CD14-positive monocyte (primary cell): ENCODE measurements around the gene SIMC1. TPM values are rescaled to one million over a fixed set of nuclear protein-coding genes. Genes with fewer than 3 reads are reported as not detected.

Experiments
- DNase-seq, 3 donors: peaks; one replicate each; pipeline ENCODE4 v3.0.0-alpha.2; 2011 to 2022
- H2AFZ ChIP-seq: 2 replicates; pipeline ENCODE4 v1.6.0; 2012; ENCODE audit warnings: mild to moderate bottlenecking, low read depth, low read length, inconsistent platforms; ENCODE audit not compliant: insufficient read depth, poor library complexity, severe bottlenecking
- H3K27ac ChIP-seq, 2 donors: 1 replicate in 1 of 2; 2 replicates in 1 of 2; pipeline ENCODE4 v1.5.1; 2012 to 2013; ENCODE audit warnings: low read length in 2 of 2, control low read depth in 1 of 2, inconsistent platforms in 1 of 2, low read depth in 1 of 2, mild to moderate bottlenecking in 1 of 2
- H3K27me3 ChIP-seq, 2 donors: one replicate each; pipeline versions ENCODE4 v1.6.0 to v1.6.1; 2011 to 2013; ENCODE audit warnings: low read length in 2 of 2; ENCODE audit not compliant: control insufficient read depth in 2 of 2, insufficient read depth in 2 of 2
- H3K36me3 ChIP-seq, 2 donors: replicated peaks in 1 of 2; 1 replicate in 1 of 2; 2 replicates in 1 of 2; pipeline versions ENCODE4 v1.5.1 to v1.6.1; 2012 to 2013; ENCODE audit warnings: low read length in 2 of 2, control low read depth in 1 of 2, inconsistent platforms in 1 of 2, mild to moderate bottlenecking in 1 of 2; ENCODE audit not compliant: insufficient read depth in 2 of 2, control insufficient read depth in 1 of 2
- H3K4me1 ChIP-seq, 2 donors: 1 replicate in 1 of 2; 2 replicates in 1 of 2; pipeline versions ENCODE4 v1.5.1 to v1.6.1; 2012 to 2013; ENCODE audit warnings: low read length in 2 of 2, control low read depth in 1 of 2, inconsistent platforms in 1 of 2, mild to moderate bottlenecking in 1 of 2, moderate library complexity in 1 of 2; ENCODE audit not compliant: insufficient read depth in 2 of 2, control insufficient read depth in 1 of 2
- H3K4me2 ChIP-seq: replicated peaks from 2 replicates; pipeline ENCODE3; 2012; ENCODE audit warnings: low read length, moderate library complexity, mild to moderate bottlenecking; ENCODE audit not compliant: poor library complexity, severe bottlenecking; ENCODE audit errors: extremely low read depth
- H3K4me3 ChIP-seq, 3 experiments: fragments of 200-600 bp in 1 of 3; sonication (generic) in 1 of 3; replicated peaks in 1 of 3; 1 replicate in 2 of 3; 2 replicates in 1 of 3; pipeline ENCODE4 v1.5.1; 2011 to 2013; ENCODE audit warnings: low read length in 3 of 3, mild to moderate bottlenecking in 3 of 3, control low read depth in 2 of 3, low read depth in 2 of 3, inconsistent platforms in 1 of 3, moderate library complexity in 1 of 3
- H3K79me2 ChIP-seq: 2 replicates; pipeline ENCODE4 v1.6.0; 2012; ENCODE audit warnings: mild to moderate bottlenecking, control low read depth, inconsistent platforms, low read length, moderate library complexity; ENCODE audit not compliant: insufficient read depth
- H3K9ac ChIP-seq: 2 replicates; pipeline ENCODE4 v1.6.0; 2017; ENCODE audit warnings: low read length, mild to moderate bottlenecking; ENCODE audit not compliant: insufficient read depth, poor library complexity, severe bottlenecking
- H3K9me3 ChIP-seq, 2 donors: replicated peaks in 1 of 2; 1 replicate in 1 of 2; 2 replicates in 1 of 2; pipeline versions ENCODE4 v1.5.1 to v1.6.1; 2012 to 2013; ENCODE audit warnings: low read length in 2 of 2, control low read depth in 1 of 2; ENCODE audit not compliant: control insufficient read depth in 1 of 2, insufficient read depth in 1 of 2
- H4K20me1 ChIP-seq: 2 replicates; pipeline ENCODE4 v1.6.0; 2012; ENCODE audit warnings: mild to moderate bottlenecking, low read length, control low read depth, moderate library complexity; ENCODE audit not compliant: insufficient read depth
- H3K27ac Mint-ChIP-seq, 7 donors: one replicate each; pipeline ENCODE4 v1.8.0; 2020; ENCODE audit warnings: mild to moderate bottlenecking in 7 of 7, mixed read lengths in 7 of 7, moderate library complexity in 6 of 7, inconsistent platforms in 2 of 7
- H3K27me3 Mint-ChIP-seq, 3 donors: one replicate each; pipeline ENCODE4 v1.8.0; 2021 to 2022; ENCODE audit warnings: low read depth in 3 of 3, mild to moderate bottlenecking in 3 of 3, mixed read lengths in 3 of 3, moderate library complexity in 3 of 3, inconsistent platforms in 1 of 3
- H3K36me3 Mint-ChIP-seq, 2 donors: one replicate each; pipeline ENCODE4 v1.8.0; 2020; ENCODE audit warnings: mixed read lengths in 2 of 2, inconsistent platforms in 1 of 2, mild to moderate bottlenecking in 1 of 2
- H3K4me1 Mint-ChIP-seq: one replicate; pipeline ENCODE4 v1.8.0; 2020; ENCODE audit warnings: mild to moderate bottlenecking, mixed read lengths
- H3K4me3 Mint-ChIP-seq, 2 donors: one replicate each; pipeline ENCODE4 v1.8.0; 2020; ENCODE audit warnings: mild to moderate bottlenecking in 2 of 2, mixed read lengths in 2 of 2, moderate library complexity in 1 of 2
- H3K9me3 Mint-ChIP-seq, 7 donors: one replicate each; pipeline ENCODE4 v1.8.0; 2020 to 2022; ENCODE audit warnings: mixed read lengths in 7 of 7, mild to moderate bottlenecking in 6 of 7, moderate library complexity in 6 of 7, inconsistent platforms in 2 of 7
- CTCF ChIP-seq: fragments of 200-600 bp; IDR thresholded peaks from one replicate; pipeline ENCODE4 v1.8.0; 2022; ENCODE audit warnings: antibody characterized with exemption, mild to moderate bottlenecking
- WGBS: methylation state at CpG from one replicate; pipeline ENCODE4 v1.1.5; 2013; ENCODE audit warnings: missing lambda C conversion rate; ENCODE audit not compliant: insufficient coverage; 5-methylcytosine and 5-hydroxymethylcytosine counted together
- intact Hi-C, 2 donors: fragments of 100-400 bp; cut with micrococcal nuclease; formaldehyde crosslinking; loops; one replicate each; pipeline versions ENCODE4 v1.15.0 to v1.15.1; 2023
- polyA plus RNA-seq, 3 donors: library from polyadenylated mRNA; depleted of rRNA in 1 of 3; unstranded in 2 of 3; stranded (reverse) in 1 of 3; fragments of 300-500 nt in 2 of 3; fragments of >200 nt in 1 of 3; fragmentation: Illumina TruSeq in 2 of 3; gene quantifications; 1 replicate in 2 of 3; 2 replicates in 1 of 3; pipeline ENCODE4 v1.2.3, GENCODE V29; 2012 to 2021

Gene SIMC1
- polyA plus RNA-seq, 3 donors: 2.3 to 8.4 (median 3.7) TPM

- H3K27ac Mint-ChIP-seq: no peak overlapping the region
- H3K79me2 ChIP-seq: peaks cover 13% of the 10 kb centered on the region
- peaks cover 47 to 54% of the 10 kb centered on the region in 2 donors for H3K36me3 Mint-ChIP-seq
- WGBS: 100% methylated on average over 2 of the region's 3 CpGs
- no peaks in the 10 kb centered on the region for H3K9me3 Mint-ChIP-seq
- H3K27me3 Mint-ChIP-seq: peaks cover 0 to 2% (median 0%) of the 10 kb centered on the region in 3 donors
- H3K9me3 ChIP-seq: no peaks in the 10 kb centered on the region
- H3K4me1 ChIP-seq: peaks cover 0 to 4% of the 10 kb centered on the region in 2 donors
- peaks cover 39 to 62% of the 10 kb centered on the region in 2 donors for H3K36me3 ChIP-seq
- no peak overlapping the region for H3K4me3 Mint-ChIP-seq
- intact Hi-C loops: loop anchor here in 1 of 2 donors (10.0 kb wide), 1 partner anchor 153 kb away; the partner anchor contains the start of gene RNF44
- no peak for TF ChIP-seq CTCF
- H3K4me3 ChIP-seq: no peak overlapping the region
- no peak overlapping the region for H3K27ac ChIP-seq
- H3K27me3 ChIP-seq: no peaks in the 10 kb centered on the region
- no peak for DNase-seq
- H2AFZ ChIP-seq: no peak overlapping the region
- H3K4me1 Mint-ChIP-seq: peaks cover 12% of the 10 kb centered on the region
- no peak overlapping the region for H3K4me2 ChIP-seq
- H3K9ac ChIP-seq: no peak overlapping the region
- peaks cover 9% of the 10 kb centered on the region for H4K20me1 ChIP-seq
Observed at GRCh38 chr5:176381979-176382378, 143.8 kb downstream of the SIMC1 start.

GRCh38 chr5:176382721-176383120, 144.5 kb downstream of the SIMC1 start:
- Histone ChIP-seq H3K9ac (no peak overlapping the region), H3K27ac (no peak overlapping the region), H3K4me3 (no peak overlapping the region), H3K4me1 (peaks cover 6 to 12% of the 10 kb centered on the region in 2 donors), H2AFZ (no peak overlapping the region), H3K4me2 (no peak overlapping the region), H4K20me1 (peaks cover 11% of the 10 kb centered on the region), H3K36me3 (peaks cover 39 to 62% of the 10 kb centered on the region in 2 donors), H3K27me3 (no peaks in the 10 kb centered on the region), H3K9me3 (no peaks in the 10 kb centered on the region), H3K79me2 (peaks cover 20% of the 10 kb centered on the region)
- WGBS: no CpG with 5 or more reads among the region's 3 CpGs
- peaks cover 0 to 2% (median 0%) of the 10 kb centered on the region in 3 donors for H3K27me3 Mint-ChIP-seq
- intact Hi-C loops: loop anchor here in 1 of 2 donors (10.0 kb wide), 1 partner anchor 152 kb away; the partner anchor contains the start of gene RNF44
- no peak for DNase-seq
- peaks cover 19% of the 10 kb centered on the region for H3K4me1 Mint-ChIP-seq
- H3K4me3 Mint-ChIP-seq: no peak overlapping the region
- H3K27ac Mint-ChIP-seq: peak overlapping the region in 1 of 7 donors; percentile 48
- H3K9me3 Mint-ChIP-seq: no peaks in the 10 kb centered on the region
- peaks cover 47 to 55% of the 10 kb centered on the region in 2 donors for H3K36me3 Mint-ChIP-seq
- no peak for TF ChIP-seq CTCF
